ENCODE results near the gene C18orf63.

- TF ChIP-seq CTCF (IDR thresholded peaks at IDR 0.05; ENCODE audit: insufficient read depth, low read length) = no peak
- no peak for TF ChIP-seq POLR2AphosphoS5 (IDR thresholded peaks at IDR 0.05; ENCODE audit: low read depth)
- TF ChIP-seq SPI1 (IDR thresholded peaks at IDR 0.05; ENCODE audit: borderline replicate concordance, low read depth) = no peak
- no peak for TF ChIP-seq REST (IDR thresholded peaks at IDR 0.05; ENCODE audit: insufficient replicate concordance, low read depth)
These were observed 57.8 kb downstream of the C18orf63 start for GRCh38 chr18:74373428-74373827.

Data from HL-60 (cell line).